ENCODE measurements around the gene DDX25.
A peak's percentile ranks its signal among the peaks of the same experiment; 100 is the strongest.

The DDX25 gene

GRCh38 chr11:125873881-125874555 is 30.3 kb upstream of the DDX25 start:
- in situ Hi-C loops (cut with HindIII; ENCODE audit: low sequenced_read_pairs) = no loop called here
- TF ChIP-seq CTCF (IDR thresholded peaks at IDR 0.05; ENCODE audit: low read depth, low read length, missing control alignments) = no peak
- H3K4me3 ChIP-seq (ENCODE audit: low read depth, low read length) = no peak overlapping the region
- no peak for DNase-seq (ENCODE audit: low read depth)

- DNase-seq (ENCODE audit: low read depth) = peak; percentile 53
- TF ChIP-seq CTCF (IDR thresholded peaks at IDR 0.05; ENCODE audit: low read depth, low read length, missing control alignments) = peak; percentile 85
- in situ Hi-C loops (cut with HindIII; ENCODE audit: low sequenced_read_pairs) = no loop called here
- H3K4me3 ChIP-seq (ENCODE audit: low read depth, low read length) = no peak overlapping the region
Observed at GRCh38 chr11:125874556-125875124, 29.7 kb upstream of the DDX25 start.

- TF ChIP-seq CTCF (IDR thresholded peaks at IDR 0.05; ENCODE audit: low read depth, low read length, missing control alignments) = no peak
- H3K4me3 ChIP-seq (ENCODE audit: low read depth, low read length) = no peak overlapping the region
- in situ Hi-C loops (cut with HindIII; ENCODE audit: low sequenced_read_pairs) = no loop called here
- no peak for DNase-seq (ENCODE audit: low read depth)
Observed at GRCh38 chr11:125881291-125881690, 23.0 kb upstream of the DDX25 start.

- in situ Hi-C loops (cut with HindIII; ENCODE audit: low sequenced_read_pairs) = no loop called here
- TF ChIP-seq CTCF (IDR thresholded peaks at IDR 0.05; ENCODE audit: low read depth, low read length, missing control alignments) = no peak
- H3K4me3 ChIP-seq (ENCODE audit: low read depth, low read length) = no peak overlapping the region
- DNase-seq (ENCODE audit: low read depth) = no peak
Observed at GRCh38 chr11:125883375-125883774, 20.9 kb upstream of the DDX25 start.

GRCh38 chr11:125886997-125887372 is 17.3 kb upstream of the DDX25 start:
- TF ChIP-seq CTCF (IDR thresholded peaks at IDR 0.05; ENCODE audit: low read depth, low read length, missing control alignments) = no peak
- in situ Hi-C loops (cut with HindIII; ENCODE audit: low sequenced_read_pairs) = no loop called here
- no peak for DNase-seq (ENCODE audit: low read depth)
- H3K4me3 ChIP-seq (ENCODE audit: low read depth, low read length) = peak overlapping the region; percentile 80

GRCh38 chr11:125887373-125888324 is 16.7 kb upstream of the DDX25 start, which contains the start of gene HYLS1:
HYLS1 (plus strand) TSS chr11:125887668; CDS start chr11:125899369, 11,701 bp downstream.
- in situ Hi-C loops (cut with HindIII; ENCODE audit: low sequenced_read_pairs) = no loop called here
- DNase-seq (ENCODE audit: low read depth) = peak; percentile 92
- peak; percentile 41 for TF ChIP-seq CTCF (IDR thresholded peaks at IDR 0.05; ENCODE audit: low read depth, low read length, missing control alignments)
- H3K4me3 ChIP-seq (ENCODE audit: low read depth, low read length) = peak within 1 kb of the TSS; percentile 80

Data from astrocyte of the cerebellum (primary cell).